22Rv1 (cell line): ENCODE results near the gene RPLP2.

Experiments
- H3K27ac ChIP-seq: fragments of 450-650 bp; 2 replicates; pipeline ENCODE4 v1.5.1; 2017
- ZFX ChIP-seq: fragments of 450-650 bp; IDR thresholded peaks from 2 replicates; pipeline ENCODE4 v1.6.1; 2017; ENCODE audit warnings: antibody characterized with exemption, borderline replicate concordance
- TF ChIP-seq, protein P1 (sequence below): fragments of 450-650 bp; IDR thresholded peaks from 2 replicates; pipeline ENCODE4 v1.5.1; 2017; ENCODE audit warnings: mild to moderate bottlenecking

The RPLP2 gene

DNA sequence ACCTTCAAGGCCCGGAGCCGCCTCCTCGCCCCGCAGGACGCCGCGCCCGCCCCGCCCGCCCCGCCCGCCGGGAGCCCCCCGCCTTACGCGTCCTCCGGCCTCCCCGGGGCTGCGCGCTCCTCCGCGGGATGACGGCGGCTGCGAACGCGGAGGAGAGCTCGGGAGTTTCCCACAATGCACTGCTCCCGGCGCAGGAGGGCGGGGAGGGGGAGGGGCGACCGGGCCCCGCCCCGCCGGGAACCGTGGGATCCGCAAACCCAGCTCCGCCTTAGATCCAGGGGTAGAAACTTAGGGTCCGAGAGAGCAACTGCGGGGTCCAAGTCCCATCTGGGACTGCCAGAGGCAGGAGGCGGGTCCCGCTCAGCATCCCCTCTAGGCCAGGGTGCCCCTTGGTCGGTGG is 19.8 kb upstream of the RPLP2 start, which contains the start of gene CEND1:
Gene CEND1 (minus strand): TSS at position 148 of the 400 bp plus-strand sequence. CDS start 1,514 bp downstream, outside the sequence.
- TF ChIP-seq, protein P1, sequence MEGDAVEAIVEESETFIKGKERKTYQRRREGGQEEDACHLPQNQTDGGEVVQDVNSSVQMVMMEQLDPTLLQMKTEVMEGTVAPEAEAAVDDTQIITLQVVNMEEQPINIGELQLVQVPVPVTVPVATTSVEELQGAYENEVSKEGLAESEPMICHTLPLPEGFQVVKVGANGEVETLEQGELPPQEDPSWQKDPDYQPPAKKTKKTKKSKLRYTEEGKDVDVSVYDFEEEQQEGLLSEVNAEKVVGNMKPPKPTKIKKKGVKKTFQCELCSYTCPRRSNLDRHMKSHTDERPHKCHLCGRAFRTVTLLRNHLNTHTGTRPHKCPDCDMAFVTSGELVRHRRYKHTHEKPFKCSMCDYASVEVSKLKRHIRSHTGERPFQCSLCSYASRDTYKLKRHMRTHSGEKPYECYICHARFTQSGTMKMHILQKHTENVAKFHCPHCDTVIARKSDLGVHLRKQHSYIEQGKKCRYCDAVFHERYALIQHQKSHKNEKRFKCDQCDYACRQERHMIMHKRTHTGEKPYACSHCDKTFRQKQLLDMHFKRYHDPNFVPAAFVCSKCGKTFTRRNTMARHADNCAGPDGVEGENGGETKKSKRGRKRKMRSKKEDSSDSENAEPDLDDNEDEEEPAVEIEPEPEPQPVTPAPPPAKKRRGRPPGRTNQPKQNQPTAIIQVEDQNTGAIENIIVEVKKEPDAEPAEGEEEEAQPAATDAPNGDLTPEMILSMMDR = no peak
- no peak for TF ChIP-seq ZFX
- peak within 1 kb of the TSS; percentile 52 for H3K27ac ChIP-seq

DNA sequence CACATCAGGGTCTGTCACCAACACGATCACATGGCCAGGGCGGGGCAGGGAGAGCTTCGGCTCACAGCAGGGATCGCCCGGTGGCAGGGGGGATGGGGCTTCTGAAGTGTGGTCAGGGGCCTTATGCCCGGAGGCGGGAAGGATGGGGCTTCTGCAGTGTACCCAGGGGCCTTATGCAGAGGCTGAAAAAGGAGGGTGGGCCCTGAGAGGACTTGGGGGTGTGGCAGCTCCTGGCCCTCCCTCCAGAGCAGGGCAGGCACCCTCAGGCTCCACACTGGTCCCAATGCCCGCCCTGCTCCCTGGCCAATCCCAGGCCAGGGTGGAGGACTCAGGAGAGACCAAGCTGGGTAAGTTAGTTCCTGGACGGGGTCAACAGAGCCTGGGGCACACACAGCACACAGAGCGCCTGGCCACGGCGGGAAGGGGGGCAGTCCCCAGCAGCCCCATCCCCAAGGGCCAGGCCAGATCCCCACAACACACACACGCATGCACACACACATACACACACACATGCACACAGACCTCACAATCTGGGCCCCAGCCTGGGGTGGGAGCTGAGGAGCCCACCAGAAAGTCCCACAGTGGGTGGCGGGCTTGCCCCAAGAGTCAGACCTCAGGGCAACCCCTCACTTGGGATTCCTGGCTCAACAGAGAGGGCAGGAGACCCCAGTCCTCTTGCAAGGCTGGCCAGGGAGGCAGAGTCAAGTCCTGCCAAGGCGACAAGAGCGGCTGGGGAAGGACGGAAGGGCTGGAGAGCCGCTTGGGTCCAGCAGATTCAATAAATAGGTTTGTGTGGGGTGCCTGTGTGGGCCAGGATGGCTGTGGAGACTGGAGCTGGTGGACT is 18.8 kb upstream of the RPLP2 start:
- H3K27ac ChIP-seq = peak overlapping the region; percentile 52
- TF ChIP-seq, protein P1 = no peak
- no peak for TF ChIP-seq ZFX

DNA sequence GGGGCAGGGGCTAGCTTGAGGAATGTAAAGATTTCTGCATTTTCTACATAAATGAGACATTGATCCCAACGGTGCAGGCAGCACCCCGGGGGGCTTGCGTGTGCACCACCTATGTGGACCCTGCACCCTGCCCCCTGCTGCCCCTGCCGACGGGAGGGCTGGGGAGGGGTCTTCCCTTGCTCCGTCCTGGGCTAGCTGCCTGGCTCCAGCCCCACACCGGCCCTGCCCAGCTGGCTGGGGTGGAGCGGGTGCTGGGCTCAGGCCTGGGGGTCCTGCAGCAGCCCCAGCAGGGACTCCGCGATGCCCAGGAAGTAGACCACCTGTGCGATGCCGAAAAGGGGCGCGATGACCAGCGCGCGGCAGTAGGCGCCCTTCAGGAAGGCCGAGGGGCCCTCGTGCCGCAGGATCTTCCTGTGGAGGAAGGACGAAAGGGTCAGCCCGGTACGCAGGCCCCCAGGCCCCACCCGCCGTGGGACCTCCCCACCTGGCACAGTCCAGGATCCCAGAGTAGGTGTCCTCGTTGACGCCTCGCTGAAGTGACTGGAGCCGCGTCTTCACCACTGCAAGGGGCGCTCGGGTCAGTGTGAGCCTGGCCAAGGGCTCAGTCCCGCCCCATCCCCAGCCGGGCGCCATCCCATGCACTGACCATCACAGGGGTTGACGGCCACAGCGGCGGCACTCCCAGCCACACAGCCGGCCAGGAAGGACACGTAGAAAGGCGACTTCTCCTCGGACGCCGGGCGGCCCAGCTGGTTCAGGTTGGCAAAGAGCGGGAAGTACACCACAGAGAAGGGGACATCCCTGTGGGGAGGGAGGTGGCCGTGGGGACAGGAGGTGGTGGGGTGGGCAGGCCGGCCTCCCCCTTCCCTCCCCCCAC is 17.9 kb upstream of the RPLP2 start:
- H3K27ac ChIP-seq = no peak overlapping the region; the same call in 1 of the 2 replicates
- no peak for TF ChIP-seq ZFX
- TF ChIP-seq, protein P1 = no peak

DNA sequence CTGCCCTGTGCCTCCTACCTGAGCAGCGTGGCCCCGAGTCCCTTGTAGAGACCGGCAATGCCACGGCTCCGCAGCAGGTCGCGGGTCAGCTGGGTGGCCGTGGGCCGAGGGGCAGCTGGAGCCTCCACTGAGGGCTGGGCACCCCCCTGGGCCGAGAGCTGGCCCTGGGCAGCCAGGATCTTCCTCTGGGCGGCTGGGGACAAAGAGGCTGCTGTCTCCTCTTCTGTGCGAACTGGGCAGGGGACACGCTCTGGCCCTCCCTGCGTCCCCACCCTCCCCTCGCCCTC is 17.3 kb upstream of the RPLP2 start:
- TF ChIP-seq ZFX = no peak
- TF ChIP-seq, protein P1 = no peak
- H3K27ac ChIP-seq = no peak overlapping the region

DNA sequence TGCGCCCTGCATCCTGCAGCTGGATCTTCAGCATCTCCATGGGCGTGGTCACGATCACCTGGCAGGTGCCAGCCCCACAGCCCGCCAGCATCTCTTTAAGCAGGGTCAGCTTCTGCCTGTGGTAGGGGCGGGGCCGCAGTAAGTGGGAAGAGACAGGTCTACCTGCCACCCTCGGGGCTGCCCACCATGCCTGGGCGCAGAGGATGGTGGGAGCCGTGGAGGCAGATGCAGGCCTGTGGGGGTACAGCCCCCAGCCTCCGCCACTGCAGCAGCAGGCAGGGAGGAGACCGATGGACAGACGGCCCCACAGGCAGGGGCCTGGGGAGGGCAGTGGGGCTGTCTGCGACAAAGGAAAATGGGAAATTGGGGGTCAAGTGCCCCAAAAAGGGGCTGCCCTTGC is 16.9 kb upstream of the RPLP2 start:
- TF ChIP-seq ZFX = no peak
- TF ChIP-seq, protein P1 = no peak
- no peak overlapping the region for H3K27ac ChIP-seq

DNA sequence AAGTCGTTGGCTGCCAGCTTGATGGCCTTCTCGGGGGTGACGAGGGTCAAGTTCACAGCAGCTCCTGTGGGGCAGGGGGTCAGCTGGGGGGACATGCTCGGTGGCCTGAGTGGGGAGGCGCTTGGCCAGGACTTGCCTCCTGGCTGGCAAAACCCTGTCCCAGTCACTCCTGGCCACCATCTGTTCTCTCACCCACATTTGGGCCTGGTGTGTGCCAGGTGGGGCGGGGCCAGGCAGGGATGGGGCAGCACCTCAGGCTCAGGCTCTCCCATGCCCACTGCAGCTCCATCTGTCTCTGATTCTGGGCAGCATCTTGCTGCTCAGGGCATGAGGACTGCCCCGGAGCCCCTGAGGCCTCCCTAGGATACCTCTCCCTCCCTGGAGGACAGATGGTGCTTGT is 16.2 kb upstream of the RPLP2 start:
- TF ChIP-seq, protein P1 = no peak
- TF ChIP-seq ZFX = no peak
- no peak overlapping the region for H3K27ac ChIP-seq
